Mucosa of stomach (tissue), 1 donor: Measurements from ENCODE around the gene CCDC154.
"Not testable (repeated sequence)": the region's sequence is repeated elsewhere in the genome, so short reads cannot be mapped to it uniquely, and the experiment has no call there.

Experiments used
- H3K27me3 ChIP-seq: one replicate; pipeline ENCODE4 v1.7.0; 2013; ENCODE audit warnings: mild to moderate bottlenecking, low read length; ENCODE audit not compliant: control insufficient read depth, insufficient read depth
- H3K36me3 ChIP-seq: one replicate; pipeline ENCODE4 v1.7.0; 2013; ENCODE audit warnings: low read length; ENCODE audit not compliant: control insufficient read depth, insufficient read depth
- H3K4me1 ChIP-seq: one replicate; pipeline ENCODE4 v1.7.0; 2013; ENCODE audit warnings: mild to moderate bottlenecking, low read length; ENCODE audit not compliant: control insufficient read depth, insufficient read depth
- H3K4me3 ChIP-seq: one replicate; pipeline ENCODE4 v1.7.0; 2013; ENCODE audit warnings: low read length
- H3K9ac ChIP-seq: one replicate; pipeline ENCODE4 v1.7.0; 2013; ENCODE audit warnings: mild to moderate bottlenecking, low read length, moderate library complexity
- H3K9me3 ChIP-seq: one replicate; pipeline ENCODE4 v1.7.0; 2013; ENCODE audit warnings: mild to moderate bottlenecking, low read length, moderate library complexity; ENCODE audit not compliant: control insufficient read depth
- donor health status: Pancreatic carcinoma.

CCDC154 gene

GRCh38 chr16:1485847-1486496 is 41.6 kb upstream of the CCDC154 start:
- H3K4me3 ChIP-seq = no peak overlapping the region
- no peaks in the 10 kb centered on the region for H3K9me3 ChIP-seq
- H3K36me3 ChIP-seq = no peaks in the 10 kb centered on the region
- no peaks in the 10 kb centered on the region for H3K4me1 ChIP-seq
- H3K9ac ChIP-seq = no peak overlapping the region
- H3K27me3 ChIP-seq = peaks cover 5% of the 10 kb centered on the region

DNA sequence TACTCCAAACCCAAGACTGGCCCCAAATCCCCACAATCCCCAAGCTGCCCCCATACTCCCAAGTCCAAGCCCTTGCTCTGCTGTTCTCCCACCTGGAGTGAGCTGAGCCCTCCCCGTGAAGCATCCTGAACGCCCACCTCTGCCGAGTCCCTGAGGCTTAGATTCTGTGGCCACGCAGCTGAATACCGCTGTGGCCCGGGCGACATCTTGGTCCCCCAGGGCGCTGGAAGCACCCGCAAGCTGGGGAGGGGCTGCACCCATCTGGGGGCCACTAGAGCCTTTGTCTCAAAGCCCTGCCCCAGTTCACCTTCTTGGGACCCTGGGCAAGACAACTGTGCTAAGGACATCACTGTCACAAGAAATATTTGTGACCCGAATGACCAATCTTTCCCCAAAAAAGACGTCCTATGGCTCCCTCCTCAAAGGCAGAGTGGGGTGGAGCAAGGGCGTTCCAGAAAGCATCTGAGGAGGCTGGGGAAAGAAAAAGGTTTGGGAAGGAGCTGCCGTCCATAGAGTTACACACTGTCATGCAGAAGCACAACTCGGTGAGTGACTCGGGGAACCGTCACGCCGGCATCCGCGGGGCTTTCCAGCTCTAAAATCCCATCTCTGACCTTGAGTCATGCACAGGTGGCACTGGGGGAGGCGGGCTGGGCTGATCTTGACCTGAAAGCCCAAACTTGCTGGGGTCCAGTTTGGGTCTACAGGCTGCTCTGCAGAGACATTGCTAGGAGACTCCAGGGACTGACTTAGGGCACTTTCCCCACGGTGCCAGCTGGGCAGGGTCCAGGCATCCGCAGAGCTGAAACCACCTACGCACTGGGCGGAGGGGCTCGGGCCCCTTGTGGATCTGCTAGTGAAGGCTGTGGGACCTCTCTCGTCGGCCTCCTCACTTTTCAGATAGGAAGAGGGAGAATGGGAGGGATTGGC is 37.8 kb upstream of the CCDC154 start:
- H3K27me3 ChIP-seq = peaks cover 5% of the 10 kb centered on the region
- no peaks in the 10 kb centered on the region for H3K4me1 ChIP-seq
- no peaks in the 10 kb centered on the region for H3K9me3 ChIP-seq
- no peaks in the 10 kb centered on the region for H3K36me3 ChIP-seq
- H3K9ac ChIP-seq = no peak overlapping the region
- H3K4me3 ChIP-seq = no peak overlapping the region

DNA sequence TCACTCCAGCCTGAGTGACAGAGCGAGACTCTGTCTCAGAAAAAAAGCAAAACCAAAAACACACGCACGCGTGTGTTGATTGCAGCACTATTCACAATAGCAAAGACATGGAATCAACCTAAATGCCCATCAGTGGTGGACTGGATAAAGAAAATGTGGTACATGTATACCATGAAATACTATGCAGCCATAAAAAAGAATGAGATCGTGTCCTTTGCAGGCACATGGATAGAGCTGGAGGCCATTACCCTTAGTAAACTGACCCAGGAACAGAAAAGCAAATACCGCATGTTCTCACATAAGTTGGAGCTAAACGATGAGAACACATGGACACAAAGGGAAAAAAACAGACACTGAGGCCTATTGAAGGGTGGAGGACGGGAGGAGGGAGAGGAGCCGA is 34.6 kb upstream of the CCDC154 start:
- not testable (repeated sequence) for H3K27me3 ChIP-seq, H3K9me3 ChIP-seq, H3K9ac ChIP-seq, H3K4me3 ChIP-seq, H3K36me3 ChIP-seq, H3K4me1 ChIP-seq

DNA sequence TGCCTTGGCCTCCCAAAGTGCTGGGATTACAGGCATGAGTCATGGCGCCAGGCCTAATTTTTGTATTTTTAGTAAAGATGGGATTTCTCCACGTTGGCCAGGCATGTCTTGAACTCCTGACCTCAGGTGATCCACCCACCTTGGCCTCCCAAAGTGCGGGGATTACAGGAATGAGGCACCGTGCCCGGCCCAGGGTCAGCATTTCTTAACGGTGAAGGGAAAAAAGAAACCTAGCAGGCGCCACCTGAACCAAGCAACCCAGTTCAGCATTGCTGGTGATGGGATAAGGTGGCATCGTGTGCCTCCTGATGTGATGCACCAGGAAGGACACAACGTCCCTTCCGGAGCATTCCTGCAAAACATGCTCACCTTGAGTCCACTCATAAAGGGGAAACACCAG is 32.7 kb upstream of the CCDC154 start:
- Histone ChIP-seq H3K36me3 (no peaks in the 10 kb centered on the region), H3K9me3 (no peaks in the 10 kb centered on the region), H3K9ac (no peak overlapping the region), H3K4me3 (no peak overlapping the region), H3K4me1 (peaks cover 15% of the 10 kb centered on the region), H3K27me3 (peaks cover under 1% of the 10 kb centered on the region)

GRCh38 chr16:1475552-1476114 is 31.3 kb upstream of the CCDC154 start:
- Histone ChIP-seq H3K36me3 (no peaks in the 10 kb centered on the region), H3K9me3 (no peaks in the 10 kb centered on the region), H3K4me1 (peaks cover 23% of the 10 kb centered on the region), H3K9ac (peak overlapping the region; percentile 94), H3K4me3 (peak overlapping the region; percentile 47), H3K27me3 (no peaks in the 10 kb centered on the region)

- peak within 1 kb of the TSS; percentile 94 for H3K9ac ChIP-seq
- peak within 1 kb of the TSS; percentile 47 for H3K4me3 ChIP-seq
- H3K9me3 ChIP-seq = no peaks in the 10 kb centered on the region
- no peaks in the 10 kb centered on the region for H3K27me3 ChIP-seq
- H3K4me1 ChIP-seq = peaks cover 24% of the 10 kb centered on the region
- no peaks in the 10 kb centered on the region for H3K36me3 ChIP-seq
Observed at GRCh38 chr16:1474796-1475551, 30.6 kb upstream of the CCDC154 start, which contains the start of gene CLCN7. Gene CLCN7 (minus strand): TSS chr16:1475028. CDS start chr16:1474974, 54 bp downstream.

GRCh38 chr16:1474082-1474795 is 29.9 kb upstream of the CCDC154 start:
- H3K36me3 ChIP-seq = no peaks in the 10 kb centered on the region
- peak overlapping the region; percentile 94 for H3K9ac ChIP-seq
- peaks cover 24% of the 10 kb centered on the region for H3K4me1 ChIP-seq
- no peaks in the 10 kb centered on the region for H3K27me3 ChIP-seq
- no peaks in the 10 kb centered on the region for H3K9me3 ChIP-seq
- H3K4me3 ChIP-seq = peak overlapping the region; percentile 47

DNA sequence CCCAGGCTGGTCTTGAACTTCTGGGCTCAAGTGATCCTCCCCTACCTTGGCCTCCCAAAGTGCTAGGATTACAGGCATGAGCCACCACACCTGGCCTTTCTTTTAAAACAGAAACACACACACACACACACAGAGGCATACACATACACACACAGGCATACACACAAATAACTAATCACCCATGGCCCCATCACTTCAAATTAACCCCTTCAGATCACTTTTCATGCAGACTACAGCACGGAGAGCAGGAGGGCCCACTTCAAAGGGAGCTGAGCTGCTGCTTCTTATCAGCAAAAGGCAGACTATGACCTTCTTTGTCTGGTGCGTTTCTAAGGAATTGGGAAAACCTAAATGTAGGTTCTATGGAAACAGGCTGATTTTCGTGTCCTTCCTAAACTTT is 28.6 kb upstream of the CCDC154 start:
- no peaks in the 10 kb centered on the region for H3K9me3 ChIP-seq
- H3K9ac ChIP-seq = no peak overlapping the region
- H3K36me3 ChIP-seq = no peaks in the 10 kb centered on the region
- H3K4me1 ChIP-seq = peaks cover 24% of the 10 kb centered on the region
- H3K27me3 ChIP-seq = no peaks in the 10 kb centered on the region
- H3K4me3 ChIP-seq = no peak overlapping the region

- Histone ChIP-seq H3K36me3 (no peaks in the 10 kb centered on the region), H3K27me3 (no peaks in the 10 kb centered on the region), H3K9ac (no peak overlapping the region), H3K9me3 (no peaks in the 10 kb centered on the region), H3K4me3 (no peak overlapping the region), H3K4me1 (peaks cover 24% of the 10 kb centered on the region)
Observed at GRCh38 chr16:1471569-1472194, 27.3 kb upstream of the CCDC154 start.

DNA sequence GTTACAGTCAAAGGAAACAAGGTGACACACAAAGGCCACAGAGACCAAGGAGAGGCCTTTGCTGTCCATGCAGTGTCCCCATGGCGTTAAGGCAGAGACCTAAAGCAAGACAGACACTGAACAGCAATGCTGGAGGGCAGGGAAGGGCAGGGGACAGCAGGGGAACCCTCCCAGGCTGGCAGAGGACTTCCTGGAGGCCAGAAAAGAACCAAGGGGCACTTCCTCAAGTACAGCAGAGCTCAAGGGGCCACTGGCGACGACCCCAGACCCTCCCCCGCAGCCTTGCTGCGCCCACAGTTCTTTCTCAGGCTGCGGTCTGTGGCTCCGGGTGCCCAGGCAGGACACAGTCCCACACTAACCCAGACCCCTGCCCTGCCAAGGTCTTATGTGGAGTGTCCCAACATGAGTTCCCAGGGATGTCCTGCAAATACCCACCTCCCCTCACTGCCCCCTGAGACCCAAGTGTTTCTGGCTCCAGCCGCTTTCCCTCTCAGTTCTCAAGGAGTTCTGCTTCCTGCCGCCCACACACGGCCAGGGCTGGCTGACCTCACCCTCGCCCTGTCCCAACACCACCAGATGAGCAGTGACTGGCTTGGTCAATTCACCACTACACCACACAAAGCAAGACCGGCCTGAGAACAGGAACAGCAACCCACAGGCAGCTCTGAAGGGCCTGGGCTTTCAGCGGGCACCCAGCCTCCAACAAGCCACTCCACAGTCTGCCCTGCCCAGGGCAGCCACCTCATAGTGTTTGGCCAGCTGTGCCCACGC is 26.3 kb upstream of the CCDC154 start:
- no peaks in the 10 kb centered on the region for H3K36me3 ChIP-seq
- no peak overlapping the region for H3K9ac ChIP-seq
- no peak overlapping the region for H3K4me3 ChIP-seq
- H3K9me3 ChIP-seq = no peaks in the 10 kb centered on the region
- peaks cover 23% of the 10 kb centered on the region for H3K4me1 ChIP-seq
- H3K27me3 ChIP-seq = no peaks in the 10 kb centered on the region
